ENCODE measurements around the gene MTCL3.

The MTCL3 gene

GRCh38 chr6:127464881-127465459 lies 54.2 kb downstream of the MTCL3 start (continued):
- TF ChIP-seq ZBTB49 (CRISPR knock-in tag; IDR thresholded peaks at IDR 0.05; ENCODE audit: borderline replicate concordance) (no peak), ZNF275 (CRISPR knock-in tag; IDR thresholded peaks at IDR 0.05; ENCODE audit: borderline replicate concordance) (no peak), RFX3 (CRISPR knock-in tag; IDR thresholded peaks at IDR 0.05) (no peak), ZNF839 (CRISPR knock-in tag; IDR thresholded peaks at IDR 0.05; ENCODE audit: borderline replicate concordance) (no peak), CTCF (CRISPR knock-in tag; IDR thresholded peaks at IDR 0.05) (peak; percentile 84), TOE1 (CRISPR knock-in tag; IDR thresholded peaks at IDR 0.05) (no peak), ZNF616 (CRISPR knock-in tag; IDR thresholded peaks at IDR 0.05; ENCODE audit: low read depth) (no peak), SALL1 (CRISPR knock-in tag; IDR thresholded peaks at IDR 0.05) (no peak), ZNF563 (CRISPR knock-in tag; IDR thresholded peaks at IDR 0.05) (no peak), SALL2 (CRISPR knock-in tag; IDR thresholded peaks at IDR 0.05) (no peak), NR2F1 (CRISPR knock-in tag; IDR thresholded peaks at IDR 0.05) (no peak), RARG (CRISPR knock-in tag; IDR thresholded peaks at IDR 0.05; ENCODE audit: low read depth) (no peak), ZNF749 (CRISPR knock-in tag; IDR thresholded peaks at IDR 0.05; ENCODE audit: borderline replicate concordance) (no peak), RBFOX2 (IDR thresholded peaks at IDR 0.05; ENCODE audit: low read depth, low read length) (no peak)

All from HepG2 (cell line).